ENCODE measurements around the gene CELF5. TPM values are rescaled to one million over a fixed set of nuclear protein-coding genes. Genes with fewer than 3 reads are reported as not detected.

Gene CELF5
- total RNA-seq, 1 donor from 2014 or later = not detected

- H3K4me1 ChIP-seq = peaks cover 13 to 30% of the 10 kb centered on the region in 2 donors
- H3K27me3 ChIP-seq = no peaks in the 10 kb centered on the region
- TF ChIP-seq, protein P1, sequence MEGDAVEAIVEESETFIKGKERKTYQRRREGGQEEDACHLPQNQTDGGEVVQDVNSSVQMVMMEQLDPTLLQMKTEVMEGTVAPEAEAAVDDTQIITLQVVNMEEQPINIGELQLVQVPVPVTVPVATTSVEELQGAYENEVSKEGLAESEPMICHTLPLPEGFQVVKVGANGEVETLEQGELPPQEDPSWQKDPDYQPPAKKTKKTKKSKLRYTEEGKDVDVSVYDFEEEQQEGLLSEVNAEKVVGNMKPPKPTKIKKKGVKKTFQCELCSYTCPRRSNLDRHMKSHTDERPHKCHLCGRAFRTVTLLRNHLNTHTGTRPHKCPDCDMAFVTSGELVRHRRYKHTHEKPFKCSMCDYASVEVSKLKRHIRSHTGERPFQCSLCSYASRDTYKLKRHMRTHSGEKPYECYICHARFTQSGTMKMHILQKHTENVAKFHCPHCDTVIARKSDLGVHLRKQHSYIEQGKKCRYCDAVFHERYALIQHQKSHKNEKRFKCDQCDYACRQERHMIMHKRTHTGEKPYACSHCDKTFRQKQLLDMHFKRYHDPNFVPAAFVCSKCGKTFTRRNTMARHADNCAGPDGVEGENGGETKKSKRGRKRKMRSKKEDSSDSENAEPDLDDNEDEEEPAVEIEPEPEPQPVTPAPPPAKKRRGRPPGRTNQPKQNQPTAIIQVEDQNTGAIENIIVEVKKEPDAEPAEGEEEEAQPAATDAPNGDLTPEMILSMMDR (IDR thresholded peaks at IDR 0.05) = no peak
- peak overlapping the region; percentile 84 to 86 for H3K27ac ChIP-seq
- intact Hi-C loops (cut with DNase I) = loop anchor here (1.0 to 2.0 kb wide), 2 partner anchors 9 to 14 kb away; no protein-coding TSS in a partner anchor
- no peaks in the 10 kb centered on the region for H3K9me3 ChIP-seq
- H3K36me3 ChIP-seq = no peaks in the 10 kb centered on the region
- DNase-seq (ENCODE audit: low spot score in 2 of 2) = no peak
- no peak overlapping the region for H3K4me3 ChIP-seq
These were observed 120.4 kb downstream of the CELF5 start for GRCh38 chr19:3344608-3345598.

- TF ChIP-seq, protein P1 (IDR thresholded peaks at IDR 0.05) = no peak
- Histone ChIP-seq H3K4me1 (peaks cover 13 to 32% of the 10 kb centered on the region in 2 donors), H3K9me3 (no peaks in the 10 kb centered on the region), H3K27me3 (no peaks in the 10 kb centered on the region), H3K4me3 (peak overlapping the region; percentile 24 to 45), H3K27ac (peak overlapping the region; percentile 81 to 86), H3K36me3 (no peaks in the 10 kb centered on the region)
- no peak for DNase-seq (ENCODE audit: low spot score in 2 of 2)
- intact Hi-C loops (cut with DNase I) = loop anchor here (2.0 kb wide), 1 partner anchor 13 kb away; no protein-coding TSS in a partner anchor
These were observed 121.5 kb downstream of the CELF5 start for GRCh38 chr19:3345850-3346460.

Other genes with a start within 250 kb of the CELF5 start
- not detected for gene TLE6, start 247.1 kb upstream of the CELF5 start, total RNA-seq
- gene TLE2, start 195.4 kb upstream of the CELF5 start, total RNA-seq = 86.3 TPM
- gene TLE5, start 162.2 kb upstream of the CELF5 start, total RNA-seq = 559 TPM
- 178 TPM for gene GNA11, start 130.3 kb upstream of the CELF5 start, total RNA-seq
- gene GNA15, start 88.6 kb upstream of the CELF5 start, total RNA-seq = 7.1 TPM
- 4.9 TPM for gene S1PR4, start 45.9 kb upstream of the CELF5 start, total RNA-seq
- 118 TPM for gene NCLN, start 38.7 kb upstream of the CELF5 start, total RNA-seq
- 194 TPM for gene NFIC, start 141.9 kb downstream of the CELF5 start, total RNA-seq